GM18519 (cell line): ENCODE results near the gene FURIN.
"Not testable (repeated sequence)": the region's sequence is repeated elsewhere in the genome, so short reads cannot be mapped to it uniquely, and the experiment has no call there.

Experiments used
- ATAC-seq: cut with Tn5 transposase; IDR thresholded peaks from one replicate; pipeline ENCODE4 v1.9.1; 2021; ENCODE audit warnings: mild to moderate bottlenecking, moderate library complexity; ENCODE audit not compliant: unreplicated experiment, low FRiP score

Gene FURIN

DNA sequence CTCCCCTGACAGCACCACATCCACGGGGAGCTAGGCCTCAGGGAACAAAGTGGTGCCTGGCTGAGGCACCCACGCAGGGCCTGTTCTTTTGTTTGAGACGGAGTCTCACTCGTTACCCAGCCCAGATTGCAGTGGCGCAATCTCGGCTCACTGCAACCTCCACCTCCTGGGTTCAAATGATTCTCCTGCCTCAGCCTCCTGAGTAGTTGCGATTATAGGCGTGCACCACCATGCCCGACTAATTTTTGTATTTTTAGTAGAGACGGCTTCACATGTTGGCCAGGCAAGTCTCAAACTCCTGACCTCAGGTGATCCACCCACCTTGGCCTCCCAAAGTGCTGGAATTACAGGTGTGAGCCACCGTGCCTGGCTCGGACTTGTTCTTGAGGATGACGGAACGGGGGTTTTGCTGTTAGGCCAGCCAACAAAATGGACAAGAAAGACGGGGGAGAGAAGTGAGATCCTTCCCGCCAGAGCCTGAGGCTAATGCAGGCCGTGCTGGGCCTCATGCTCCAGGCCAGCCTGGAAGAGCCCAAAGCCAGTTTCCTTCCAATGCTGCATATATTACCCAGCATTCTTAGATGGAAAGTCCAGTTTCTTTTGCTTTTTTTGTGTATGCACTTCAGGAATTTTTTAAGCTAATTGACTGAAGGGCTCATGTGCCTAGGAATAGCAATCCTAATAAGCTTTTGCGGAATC is 28.1 kb upstream of the FURIN start:
- no peak for ATAC-seq

GRCh38 chr15:90840954-90841353 is 27.4 kb upstream of the FURIN start:
- ATAC-seq = no peak

DNA sequence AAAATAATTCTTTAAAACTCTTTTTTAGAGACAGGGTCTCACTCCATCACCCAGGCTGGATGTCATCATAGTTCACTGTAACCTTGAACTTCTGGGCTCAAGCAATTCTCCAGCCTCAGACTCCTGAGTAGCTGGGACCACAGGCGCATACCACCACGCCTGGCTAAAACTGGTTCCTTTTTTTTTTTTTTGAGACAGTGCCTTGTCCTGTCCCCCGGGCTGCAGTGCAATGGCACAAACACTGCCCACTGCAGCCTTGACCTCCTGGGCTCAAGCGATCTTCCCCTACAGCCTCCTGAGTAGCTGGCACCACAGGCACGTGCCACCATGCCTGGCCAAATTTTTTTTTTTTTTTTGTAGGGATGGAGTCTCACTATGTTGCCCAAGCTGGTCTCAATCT is 23.7 kb upstream of the FURIN start:
- ATAC-seq = no peak

DNA sequence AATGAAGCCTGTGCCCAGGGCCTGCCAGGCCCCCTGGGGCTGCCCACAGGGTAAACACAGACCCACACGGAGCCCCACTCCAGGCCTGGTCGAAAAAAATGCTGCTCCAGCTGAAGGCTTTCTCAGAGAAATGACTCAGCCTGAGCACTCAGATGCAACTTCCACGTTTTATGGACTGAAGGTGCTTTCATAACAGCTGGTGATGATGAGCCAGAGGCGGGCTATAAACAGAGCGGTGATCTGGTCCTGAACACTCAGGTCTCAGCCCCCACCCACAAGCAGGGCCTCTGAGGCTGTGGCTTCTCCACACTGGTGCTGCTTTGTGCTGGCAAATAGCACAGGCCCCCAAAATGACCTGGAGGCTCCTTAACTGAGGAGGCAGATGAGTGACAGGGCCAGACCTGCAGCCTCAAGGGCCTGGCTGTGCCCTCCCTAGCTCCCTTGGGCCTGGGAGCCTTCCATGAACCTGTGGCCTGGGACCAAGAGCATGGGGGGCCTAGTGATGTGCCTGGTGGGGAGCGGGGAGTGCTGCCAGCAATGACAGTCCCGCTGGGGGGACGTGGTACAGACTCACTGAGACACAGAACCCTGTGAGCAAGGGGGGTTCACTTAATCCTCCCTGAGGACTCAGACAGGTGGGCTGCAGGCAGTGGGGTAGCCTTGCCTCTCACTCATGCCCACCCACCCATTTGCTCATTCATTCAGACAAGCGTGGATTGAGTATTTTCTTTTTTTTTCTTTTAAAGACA is 23.0 kb upstream of the FURIN start:
- peak; percentile 83 for ATAC-seq

GRCh38 chr15:90849424-90849823 is 19.0 kb upstream of the FURIN start:
- not testable (repeated sequence) for ATAC-seq

DNA sequence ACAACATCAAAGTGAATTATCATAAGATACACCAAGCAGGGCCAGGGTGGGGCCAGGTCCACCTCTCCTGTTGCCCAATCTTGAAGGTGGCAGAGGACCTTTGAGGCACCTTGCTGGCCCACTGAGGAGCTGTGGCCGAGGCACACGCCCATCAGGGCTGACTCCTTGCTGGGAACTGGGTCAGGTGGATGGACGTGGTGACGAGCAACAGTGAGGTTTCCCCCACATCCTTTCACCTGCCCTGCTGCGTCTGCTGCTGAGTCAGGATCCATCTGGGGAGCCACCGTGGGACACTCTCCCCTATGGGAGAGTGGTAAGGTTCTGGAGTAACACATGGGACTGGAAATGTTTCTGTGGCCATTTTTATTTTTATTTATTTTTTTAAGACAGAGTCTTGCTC is 17.3 kb upstream of the FURIN start:
- ATAC-seq = no peak

GRCh38 chr15:90851940-90852339 is 16.4 kb upstream of the FURIN start:
- ATAC-seq = no peak

DNA sequence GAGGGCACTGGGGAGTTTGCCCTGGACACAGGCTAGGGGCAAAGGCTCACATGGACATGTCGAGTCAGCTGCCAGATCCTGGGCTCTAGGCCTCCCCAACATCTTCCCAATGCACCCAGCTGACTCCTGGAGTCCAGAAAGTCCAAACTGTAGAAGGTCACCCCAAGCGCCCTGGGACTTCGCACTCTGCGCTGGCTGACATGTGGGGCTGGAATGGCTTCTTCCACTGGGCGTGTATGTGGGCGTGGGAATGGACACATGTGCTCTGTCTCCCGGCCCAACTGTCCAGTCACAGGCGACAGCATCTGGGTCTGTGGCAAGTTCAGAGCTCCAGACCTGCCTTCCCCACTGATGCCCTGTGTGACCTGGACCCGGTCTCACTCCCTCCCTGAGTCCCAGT is 13.2 kb upstream of the FURIN start:
- ATAC-seq = no peak

- no peak for ATAC-seq
Measured at GRCh38 chr15:90857337-90857736, 11.1 kb upstream of the FURIN start.

DNA sequence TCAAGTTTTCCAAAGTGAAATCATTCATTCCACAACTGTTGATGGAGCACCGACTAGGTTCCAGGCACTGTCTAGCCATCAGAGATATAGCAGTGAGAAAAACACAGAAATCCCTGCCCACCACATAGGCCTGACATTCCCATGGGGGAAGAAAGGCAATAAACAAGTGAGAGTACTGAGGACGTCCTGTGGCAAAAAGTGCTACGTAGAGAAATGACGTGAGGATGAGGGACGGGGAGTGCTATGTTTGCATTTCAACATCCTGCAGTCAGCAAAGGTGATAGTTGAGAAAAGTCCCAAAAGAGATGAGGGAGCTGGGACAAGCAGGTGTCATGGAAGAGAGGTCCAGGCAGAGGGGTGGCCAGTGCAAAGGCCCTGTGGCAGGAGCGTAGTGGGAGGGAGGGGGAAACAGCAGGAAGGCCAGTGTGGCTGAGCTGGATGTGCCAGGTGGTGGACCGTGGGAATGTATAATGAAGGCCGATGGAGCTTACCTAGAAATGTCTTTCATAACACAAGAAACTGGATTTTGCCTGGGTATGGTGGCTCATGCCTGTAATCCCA is 10.4 kb upstream of the FURIN start:
- no peak for ATAC-seq

- ATAC-seq = no peak
Measured at GRCh38 chr15:90859234-90860131, 8.9 kb upstream of the FURIN start.

DNA sequence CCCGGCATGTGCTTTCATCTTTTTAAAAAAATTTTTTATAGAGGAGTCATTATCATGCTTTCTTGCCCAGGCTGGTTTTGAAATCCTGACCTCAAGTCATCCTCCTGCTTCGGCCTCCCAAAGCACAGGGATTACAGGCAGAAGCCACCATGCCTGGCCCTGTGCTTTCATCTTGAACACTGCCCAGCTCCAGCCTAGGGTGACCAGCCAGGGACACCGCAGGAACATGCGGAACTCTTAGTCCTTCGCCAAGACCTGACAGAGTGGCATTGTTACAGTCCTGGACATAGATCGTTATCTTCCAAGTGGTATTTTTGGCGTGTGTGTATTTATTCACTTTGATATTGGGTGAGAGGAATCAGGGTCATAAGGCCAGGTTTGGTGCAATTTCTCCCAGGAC is 7.9 kb upstream of the FURIN start:
- ATAC-seq = no peak

DNA sequence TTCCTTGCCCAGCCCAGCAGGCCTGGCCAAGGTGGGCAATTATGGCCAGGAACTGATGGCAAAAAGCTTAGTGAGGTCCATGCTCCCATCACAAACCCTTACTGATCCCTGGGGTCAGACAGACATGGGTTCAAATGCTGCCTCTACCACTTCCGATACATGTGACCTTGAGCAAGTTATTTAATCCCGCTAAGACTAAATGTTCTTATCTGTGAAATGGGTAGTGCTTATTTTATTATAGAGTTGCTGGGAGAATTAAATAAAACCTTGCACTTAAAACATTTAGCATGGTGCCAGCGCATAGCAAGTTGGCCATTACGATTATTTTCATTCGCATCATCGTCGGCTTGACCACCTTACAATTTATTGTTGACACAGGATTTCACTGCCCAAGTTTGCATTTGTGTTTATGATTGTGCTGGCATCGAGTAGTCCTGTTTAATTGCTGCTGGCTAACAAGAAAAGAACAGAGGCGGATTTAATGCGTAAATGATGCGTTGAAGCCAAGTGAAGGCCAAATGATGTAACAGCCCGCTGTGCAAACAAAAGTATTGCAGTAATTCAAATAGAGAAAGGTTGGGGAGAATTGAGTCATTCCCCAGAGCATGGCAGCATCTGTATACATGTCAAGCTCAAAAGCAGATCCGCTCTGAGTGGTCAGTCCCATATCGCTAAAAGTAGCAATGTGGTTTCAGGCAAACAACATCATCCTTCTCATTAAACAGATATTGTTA is 7.3 kb upstream of the FURIN start:
- ATAC-seq = no peak

DNA sequence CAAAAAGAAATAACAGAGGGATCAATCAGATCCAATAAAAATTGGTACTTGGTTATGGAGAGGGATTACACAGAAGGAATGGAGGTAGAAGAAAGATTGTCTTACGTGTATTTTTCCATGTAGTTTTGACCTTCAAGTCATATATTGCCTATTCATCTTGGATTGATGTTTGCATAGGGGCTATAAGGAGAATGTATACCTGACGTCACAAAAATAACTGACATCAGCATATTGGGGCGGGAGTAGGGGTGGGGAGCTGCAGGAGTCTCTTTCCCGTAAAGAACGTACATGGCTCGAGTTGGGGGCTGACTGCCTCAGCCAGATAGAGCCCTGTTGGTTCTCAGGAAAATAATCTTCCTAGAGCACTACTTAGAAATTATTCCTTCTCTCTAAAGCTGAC is 5.9 kb upstream of the FURIN start:
- no peak for ATAC-seq

DNA sequence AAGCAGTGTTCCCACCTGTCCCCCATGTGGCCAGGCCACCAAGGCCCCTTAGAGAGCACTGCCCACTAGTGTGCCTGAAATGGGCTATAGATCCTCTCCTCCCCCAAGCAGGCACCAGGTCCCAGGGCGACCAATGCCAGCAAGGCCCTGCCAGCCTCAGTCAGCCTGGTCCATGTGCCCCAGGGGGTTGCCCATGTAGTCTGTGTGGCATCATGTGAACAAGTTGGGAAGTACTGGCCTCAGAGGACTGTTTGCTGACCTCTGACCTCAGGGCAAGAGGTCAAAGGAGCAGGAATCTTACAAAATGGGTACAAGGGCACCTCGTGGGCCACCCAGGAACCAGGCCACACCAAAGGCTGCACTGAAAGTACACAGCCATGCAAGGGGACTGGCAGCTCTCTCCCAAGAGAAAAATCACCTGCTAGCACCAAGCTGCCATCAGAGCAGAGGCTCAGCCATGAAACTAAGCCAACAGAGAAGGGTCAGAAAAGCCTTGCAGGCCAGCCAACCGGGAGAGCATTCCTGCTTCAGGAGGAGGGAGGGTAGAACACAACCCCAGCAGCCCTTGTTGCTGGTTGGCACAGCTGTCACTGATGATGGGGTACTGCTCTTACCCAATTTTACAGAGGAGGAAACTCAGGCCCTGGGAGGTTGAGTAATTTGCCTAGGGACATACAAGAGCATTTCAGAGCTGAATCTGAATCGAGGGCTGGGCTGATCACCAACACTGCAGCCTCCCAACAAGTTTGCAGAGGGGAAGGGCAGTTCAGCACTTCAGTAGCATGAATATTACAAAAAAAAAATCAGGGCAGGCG is 5.2 kb upstream of the FURIN start:
- no peak for ATAC-seq

- no peak for ATAC-seq
Measured at GRCh38 chr15:90863987-90864386, 4.4 kb upstream of the FURIN start.

GRCh38 chr15:90864507-90864906 is 3.9 kb upstream of the FURIN start:
- ATAC-seq = no peak

GRCh38 chr15:90865702-90866101 is 2.7 kb upstream of the FURIN start:
- no peak for ATAC-seq

DNA sequence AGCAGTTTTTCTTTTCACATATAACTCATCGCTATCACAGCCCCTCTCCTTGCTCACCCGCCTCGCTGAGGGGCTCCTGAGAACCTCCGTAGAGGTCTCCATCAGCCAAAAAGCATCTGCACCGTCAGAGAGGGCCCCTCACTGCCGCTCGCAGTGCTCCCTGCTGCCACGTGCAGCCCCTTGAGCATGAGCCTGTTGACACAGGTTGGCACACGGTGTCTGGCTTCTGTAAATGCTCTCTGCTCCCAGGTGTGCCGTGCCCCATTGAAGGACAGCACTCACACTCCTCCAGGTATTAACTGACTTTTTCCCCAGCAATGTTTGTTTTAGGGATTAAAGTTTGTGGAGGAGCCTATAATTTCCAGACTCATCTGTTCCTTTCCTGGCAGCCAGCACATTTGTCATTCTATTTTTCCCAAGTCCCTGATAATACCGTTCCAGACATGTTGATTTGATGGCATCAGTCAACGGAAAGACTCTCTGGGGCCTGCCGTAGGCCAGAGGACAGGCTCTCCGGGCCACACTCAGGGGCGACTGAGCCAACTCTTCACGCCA is 2.1 kb upstream of the FURIN start:
- ATAC-seq = no peak
